DND-41 (cell line): ENCODE results near the gene TM4SF1.

Experiments used
- EZH2 ChIP-seq: IDR thresholded peaks from 3 replicates; pipeline ENCODE4 v1.6.1; 2012; ENCODE audit warnings: borderline replicate concordance, low read depth, mild to moderate bottlenecking, moderate library complexity, low read length, inconsistent platforms; ENCODE audit not compliant: severe bottlenecking
- TF ChIP-seq, protein P1 (sequence below): IDR thresholded peaks from 2 replicates; pipeline ENCODE4 v1.5.1; 2012; ENCODE audit warnings: borderline replicate concordance, low read length, moderate library complexity, mild to moderate bottlenecking; ENCODE audit not compliant: poor library complexity, severe bottlenecking; ENCODE audit errors: extremely low read depth

DNA sequence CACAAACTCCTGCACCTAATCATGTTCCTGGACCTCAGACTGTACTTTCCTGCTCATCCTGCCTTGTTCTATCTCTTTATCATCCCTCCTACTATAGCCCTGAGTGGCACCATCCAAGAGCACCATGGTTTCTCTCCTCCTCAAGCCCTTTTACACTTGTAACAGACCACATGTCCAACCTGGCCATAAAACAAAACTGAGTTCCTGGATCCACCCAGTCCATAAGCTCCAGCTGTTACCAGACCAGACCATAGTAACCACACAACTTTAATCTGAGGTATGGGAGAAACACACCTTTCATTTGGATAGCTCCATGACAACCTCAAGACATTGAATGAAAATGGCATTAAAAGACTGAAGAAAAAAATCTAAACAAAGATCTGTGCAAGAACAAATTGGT is 53.1 kb downstream of the TM4SF1 start:
- TF ChIP-seq, protein P1, sequence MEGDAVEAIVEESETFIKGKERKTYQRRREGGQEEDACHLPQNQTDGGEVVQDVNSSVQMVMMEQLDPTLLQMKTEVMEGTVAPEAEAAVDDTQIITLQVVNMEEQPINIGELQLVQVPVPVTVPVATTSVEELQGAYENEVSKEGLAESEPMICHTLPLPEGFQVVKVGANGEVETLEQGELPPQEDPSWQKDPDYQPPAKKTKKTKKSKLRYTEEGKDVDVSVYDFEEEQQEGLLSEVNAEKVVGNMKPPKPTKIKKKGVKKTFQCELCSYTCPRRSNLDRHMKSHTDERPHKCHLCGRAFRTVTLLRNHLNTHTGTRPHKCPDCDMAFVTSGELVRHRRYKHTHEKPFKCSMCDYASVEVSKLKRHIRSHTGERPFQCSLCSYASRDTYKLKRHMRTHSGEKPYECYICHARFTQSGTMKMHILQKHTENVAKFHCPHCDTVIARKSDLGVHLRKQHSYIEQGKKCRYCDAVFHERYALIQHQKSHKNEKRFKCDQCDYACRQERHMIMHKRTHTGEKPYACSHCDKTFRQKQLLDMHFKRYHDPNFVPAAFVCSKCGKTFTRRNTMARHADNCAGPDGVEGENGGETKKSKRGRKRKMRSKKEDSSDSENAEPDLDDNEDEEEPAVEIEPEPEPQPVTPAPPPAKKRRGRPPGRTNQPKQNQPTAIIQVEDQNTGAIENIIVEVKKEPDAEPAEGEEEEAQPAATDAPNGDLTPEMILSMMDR, result no peak
- no peak for TF ChIP-seq EZH2
